Memory B cell (primary cell): ENCODE data around the gene SORBS2.
"Not testable (repeated sequence)": the region's sequence is repeated elsewhere in the genome, so short reads cannot be mapped to it uniquely, and the experiment has no call there.

ENCODE experiments used
- ATAC-seq: fragments of 150-1000 bp; cut with Tn5 transposase; 2 replicates; pipeline ENCODE4 v1.10.0; 2021; ENCODE audit warnings: low read depth, mild to moderate bottlenecking, moderate library complexity
- DNase-seq, 2 donors: peaks; one replicate each; pipeline ENCODE4 v3.0.0; 2022; ENCODE audit warnings: low spot score in 2 of 2
- H3K27ac Mint-ChIP-seq: one replicate; pipeline ENCODE4 v1.8.0; 2022; ENCODE audit warnings: mild to moderate bottlenecking, moderate library complexity, mixed read lengths
- H3K27me3 Mint-ChIP-seq: one replicate; pipeline ENCODE4 v1.8.0; 2022; ENCODE audit warnings: mixed read lengths
- H3K36me3 Mint-ChIP-seq: one replicate; pipeline ENCODE4 v1.8.0; 2022; ENCODE audit warnings: mild to moderate bottlenecking, mixed read lengths
- H3K4me1 Mint-ChIP-seq: one replicate; pipeline ENCODE4 v1.8.0; 2022; ENCODE audit warnings: mixed read lengths
- H3K4me3 Mint-ChIP-seq: one replicate; pipeline ENCODE4 v1.8.0; 2022; ENCODE audit warnings: mild to moderate bottlenecking, moderate library complexity, mixed read lengths
- H3K9me3 Mint-ChIP-seq: one replicate; pipeline ENCODE4 v1.8.0; 2022; ENCODE audit warnings: mixed read lengths

SORBS2 gene

GRCh38 chr4:185708348-185708747 is 103.6 kb downstream of the SORBS2 start:
- Mint-ChIP-seq H3K4me3 (no peak overlapping the region), H3K9me3 (no peaks in the 10 kb centered on the region), H3K27me3 (peaks cover 10% of the 10 kb centered on the region), H3K27ac (no peak overlapping the region), H3K4me1 (peaks cover 5% of the 10 kb centered on the region), H3K36me3 (peaks cover 2% of the 10 kb centered on the region)
- DNase-seq (no peak), ATAC-seq (no peak)

- H3K27me3 Mint-ChIP-seq, H3K36me3 Mint-ChIP-seq, H3K4me3 Mint-ChIP-seq, H3K9me3 Mint-ChIP-seq, H3K4me1 Mint-ChIP-seq, DNase-seq: not testable (repeated sequence)
- peak overlapping the region; percentile 17 for H3K27ac Mint-ChIP-seq
- peak; percentile 76 for ATAC-seq
Observed at GRCh38 chr4:185707622-185708021, 104.4 kb downstream of the SORBS2 start.

- Mint-ChIP-seq H3K4me3 (no peak overlapping the region), H3K27ac (no peak overlapping the region), H3K27me3 (peaks cover 2% of the 10 kb centered on the region), H3K4me1 (no peaks in the 10 kb centered on the region), H3K36me3 (peaks cover 2% of the 10 kb centered on the region), H3K9me3 (no peaks in the 10 kb centered on the region)
- DNase-seq (no peak), ATAC-seq (no peak)
Observed at GRCh38 chr4:185702147-185702663, 109.8 kb downstream of the SORBS2 start.

GRCh38 chr4:185700630-185701029 is 111.4 kb downstream of the SORBS2 start:
- Mint-ChIP-seq H3K9me3 (no peaks in the 10 kb centered on the region), H3K4me3 (no peak overlapping the region), H3K27ac (no peak overlapping the region), H3K4me1 (no peaks in the 10 kb centered on the region), H3K36me3 (peaks cover 2% of the 10 kb centered on the region), H3K27me3 (peaks cover 3% of the 10 kb centered on the region)
- no peak for DNase-seq
- no peak for ATAC-seq

GRCh38 chr4:185700048-185700447 is 111.9 kb downstream of the SORBS2 start:
- no peak overlapping the region for H3K27ac Mint-ChIP-seq
- no peaks in the 10 kb centered on the region for H3K9me3 Mint-ChIP-seq
- ATAC-seq = no peak
- DNase-seq = no peak
- H3K36me3 Mint-ChIP-seq = peaks cover 2% of the 10 kb centered on the region
- H3K27me3 Mint-ChIP-seq = peaks cover 5% of the 10 kb centered on the region
- H3K4me1 Mint-ChIP-seq = no peaks in the 10 kb centered on the region
- H3K4me3 Mint-ChIP-seq = no peak overlapping the region

GRCh38 chr4:185697488-185697887 is 114.5 kb downstream of the SORBS2 start:
- ATAC-seq = no peak
- no peaks in the 10 kb centered on the region for H3K9me3 Mint-ChIP-seq
- DNase-seq = no peak
- no peak overlapping the region for H3K27ac Mint-ChIP-seq
- H3K36me3 Mint-ChIP-seq = no peaks in the 10 kb centered on the region
- H3K4me1 Mint-ChIP-seq = no peaks in the 10 kb centered on the region
- H3K4me3 Mint-ChIP-seq = no peak overlapping the region
- peaks cover 10% of the 10 kb centered on the region for H3K27me3 Mint-ChIP-seq

GRCh38 chr4:185695743-185696142 is 116.3 kb downstream of the SORBS2 start:
- H3K4me1 Mint-ChIP-seq = no peaks in the 10 kb centered on the region
- no peak overlapping the region for H3K4me3 Mint-ChIP-seq
- no peak overlapping the region for H3K27ac Mint-ChIP-seq

GRCh38 chr4:185693548-185694215 is 118.3 kb downstream of the SORBS2 start:
- Mint-ChIP-seq H3K27ac (no peak overlapping the region), H3K4me3 (no peak overlapping the region), H3K9me3 (no peaks in the 10 kb centered on the region), H3K4me1 (no peaks in the 10 kb centered on the region), H3K36me3 (no peaks in the 10 kb centered on the region), H3K27me3 (peaks cover 8% of the 10 kb centered on the region)
- no peak for ATAC-seq
- DNase-seq = no peak

More at GRCh38 chr4:185695743-185696142, 116.3 kb downstream of the SORBS2 start:
- H3K36me3 Mint-ChIP-seq = no peaks in the 10 kb centered on the region
- no peak for ATAC-seq
- DNase-seq = no peak
- H3K27me3 Mint-ChIP-seq = peaks cover 8% of the 10 kb centered on the region
- no peaks in the 10 kb centered on the region for H3K9me3 Mint-ChIP-seq

- Mint-ChIP-seq H3K27me3 (peaks cover 4% of the 10 kb centered on the region), H3K4me3 (no peak overlapping the region), H3K36me3 (no peaks in the 10 kb centered on the region), H3K9me3 (no peaks in the 10 kb centered on the region), H3K4me1 (no peaks in the 10 kb centered on the region), H3K27ac (no peak overlapping the region)
- no peak for DNase-seq
- no peak for ATAC-seq
Observed at GRCh38 chr4:185689407-185689806, 122.6 kb downstream of the SORBS2 start.

GRCh38 chr4:185685804-185686203 is 126.2 kb downstream of the SORBS2 start:
- Mint-ChIP-seq H3K36me3 (no peaks in the 10 kb centered on the region), H3K27me3 (peaks cover under 1% of the 10 kb centered on the region), H3K4me1 (no peaks in the 10 kb centered on the region), H3K9me3 (no peaks in the 10 kb centered on the region), H3K4me3 (no peak overlapping the region), H3K27ac (no peak overlapping the region)
- DNase-seq = no peak
- no peak for ATAC-seq

- Mint-ChIP-seq H3K4me1 (no peaks in the 10 kb centered on the region), H3K36me3 (no peaks in the 10 kb centered on the region), H3K4me3 (no peak overlapping the region), H3K27me3 (peaks cover 4% of the 10 kb centered on the region), H3K9me3 (no peaks in the 10 kb centered on the region), H3K27ac (no peak overlapping the region)
- ATAC-seq (no peak), DNase-seq (no peak)
Observed at GRCh38 chr4:185683896-185684295, 128.1 kb downstream of the SORBS2 start.

GRCh38 chr4:185683222-185683621 is 128.8 kb downstream of the SORBS2 start:
- no peaks in the 10 kb centered on the region for H3K4me1 Mint-ChIP-seq
- H3K27me3 Mint-ChIP-seq = peaks cover 4% of the 10 kb centered on the region
- no peak for ATAC-seq
- no peaks in the 10 kb centered on the region for H3K9me3 Mint-ChIP-seq
- no peak overlapping the region for H3K4me3 Mint-ChIP-seq
- H3K27ac Mint-ChIP-seq = no peak overlapping the region
- DNase-seq = no peak
- H3K36me3 Mint-ChIP-seq = no peaks in the 10 kb centered on the region

GRCh38 chr4:185682236-185682635 is 129.8 kb downstream of the SORBS2 start:
- no peak for DNase-seq
- no peaks in the 10 kb centered on the region for H3K4me1 Mint-ChIP-seq

GRCh38 chr4:185681604-185682003 is 130.4 kb downstream of the SORBS2 start:
- Mint-ChIP-seq H3K27me3 (peaks cover 6% of the 10 kb centered on the region), H3K36me3 (no peaks in the 10 kb centered on the region), H3K27ac (no peak overlapping the region), H3K9me3 (no peaks in the 10 kb centered on the region), H3K4me1 (no peaks in the 10 kb centered on the region), H3K4me3 (no peak overlapping the region)
- ATAC-seq (no peak), DNase-seq (no peak)

More at GRCh38 chr4:185682236-185682635, 129.8 kb downstream of the SORBS2 start:
- ATAC-seq = no peak
- no peak overlapping the region for H3K4me3 Mint-ChIP-seq
- no peak overlapping the region for H3K27ac Mint-ChIP-seq
- no peaks in the 10 kb centered on the region for H3K36me3 Mint-ChIP-seq
- peaks cover 5% of the 10 kb centered on the region for H3K27me3 Mint-ChIP-seq
- H3K9me3 Mint-ChIP-seq = no peaks in the 10 kb centered on the region

- H3K27me3 Mint-ChIP-seq = peaks cover 6% of the 10 kb centered on the region
- no peak overlapping the region for H3K4me3 Mint-ChIP-seq
- H3K36me3 Mint-ChIP-seq = no peaks in the 10 kb centered on the region
- DNase-seq = no peak
- H3K27ac Mint-ChIP-seq = no peak overlapping the region
- H3K9me3 Mint-ChIP-seq = no peaks in the 10 kb centered on the region
- ATAC-seq = no peak
- H3K4me1 Mint-ChIP-seq = no peaks in the 10 kb centered on the region
Observed at GRCh38 chr4:185680617-185681016, 131.4 kb downstream of the SORBS2 start.
